ENCODE results near the gene LSM14A. TPM values are rescaled to one million over a fixed set of nuclear protein-coding genes. Genes with fewer than 3 reads are reported as not detected.

The LSM14A gene
- total and polyA plus RNA-seq, 2 of the 13 experiments (the other 11 are each of a cell fraction or from before 2014, with no cell fraction given): 77.0 to 83.6 TPM

GRCh38 chr19:34171877-34172660 lies at the start of gene LSM14A (continued):
- TF ChIP-seq ELF4 (CRISPR knock-in tag; IDR thresholded peaks at IDR 0.05; ENCODE audit: borderline replicate concordance) (no peak), NFRKB (IDR thresholded peaks at IDR 0.05) (no peak), ETV6 (CRISPR knock-in tag; conservative IDR thresholded peaks at IDR 0.05) (peak; percentile 38; the same call in 1 of the 2 replicates), SMAD1 (CRISPR knock-in tag; IDR thresholded peaks at IDR 0.05; ENCODE audit: borderline replicate concordance, low read depth) (no peak), NR2F2 (IDR thresholded peaks at IDR 0.05; ENCODE audit: borderline replicate concordance, low read depth) (peak; percentile 39; the same call in 1 of the 2 replicates), ZNF343 (CRISPR knock-in tag; IDR thresholded peaks at IDR 0.05) (peak; percentile 60; the same call in 1 of the 2 replicates), ZNF484 (CRISPR knock-in tag; IDR thresholded peaks at IDR 0.05; ENCODE audit: borderline replicate concordance, low read depth) (no peak), IRF2 (CRISPR knock-in tag; IDR thresholded peaks at IDR 0.05) (0 out of 2 replicates have a peak, but pooled peaks have one; percentile 11), EEA1 (CRISPR knock-in tag; IDR thresholded peaks at IDR 0.05; ENCODE audit: borderline replicate concordance) (no peak; the same call in 1 of the 2 replicates), PBX2 (CRISPR knock-in tag; IDR thresholded peaks at IDR 0.05) (no peak), KLF16 (CRISPR knock-in tag; IDR thresholded peaks at IDR 0.05) (peak in 1 of 2 experiments; percentile 57; a peak in 1 of 4 replicates), RBM39 (IDR thresholded peaks at IDR 0.05; ENCODE audit: low read depth, low read length, poor library complexity, severe bottlenecking) (no peak), ZNF564 (CRISPR knock-in tag; IDR thresholded peaks at IDR 0.05) (no peak), YEATS4 (CRISPR knock-in tag; IDR thresholded peaks at IDR 0.05; ENCODE audit: borderline replicate concordance) (peak; percentile 73), ONECUT2 (CRISPR knock-in tag; IDR thresholded peaks at IDR 0.05) (no peak), DDIT3 (CRISPR knock-in tag; IDR thresholded peaks at IDR 0.05) (no peak), ZNF567 (CRISPR knock-in tag; IDR thresholded peaks at IDR 0.05; ENCODE audit: borderline replicate concordance) (no peak), ZNF773 (CRISPR knock-in tag; IDR thresholded peaks at IDR 0.05; ENCODE audit: borderline replicate concordance) (no peak), ZBTB21 (CRISPR knock-in tag; IDR thresholded peaks at IDR 0.05) (no peak), KAT2B (IDR thresholded peaks at IDR 0.05; ENCODE audit: borderline replicate concordance, low read depth, low read length) (no peak), ZSCAN29 (CRISPR knock-in tag; conservative IDR thresholded peaks at IDR 0.05) (no peak), ZNF501 (CRISPR knock-in tag; IDR thresholded peaks at IDR 0.05) (peak; percentile 72; the same call in 1 of the 2 replicates), GATAD2A (CRISPR knock-in tag; IDR thresholded peaks at IDR 0.05) (no peak), ZNF276 (CRISPR knock-in tag; IDR thresholded peaks at IDR 0.05; ENCODE audit: low read depth) (no peak), ZNF891 (CRISPR knock-in tag; IDR thresholded peaks at IDR 0.05) (no peak), KLF13 (CRISPR knock-in tag; IDR thresholded peaks at IDR 0.05) (no peak), SMAD9 (CRISPR knock-in tag; IDR thresholded peaks at IDR 0.05) (no peak)
